Liver (tissue), 3 donors: ENCODE measurements around the gene TPSD1.

ENCODE experiments used
- RAD21 ChIP-seq, 2 donors: IDR thresholded peaks; 2 replicates each; pipeline ENCODE4 v1.6.1; 2016; ENCODE audit warnings: antibody characterized with exemption in 2 of 2, mild to moderate bottlenecking in 2 of 2
- SP1 ChIP-seq: IDR thresholded peaks from 2 replicates; pipeline ENCODE4 v1.6.1; 2018; ENCODE audit warnings: antibody characterized with exemption, mild to moderate bottlenecking
- TF ChIP-seq, protein P1 (sequence below): fragments of 150-350 bp; IDR thresholded peaks from 2 replicates; pipeline ENCODE4 v1.5.1; 2017; ENCODE audit warnings: improper control_type of control experiment, low read depth, low read length; ENCODE audit not compliant: missing input control
- donor health status: healthy.
- donor health status: healthy.

DNA sequence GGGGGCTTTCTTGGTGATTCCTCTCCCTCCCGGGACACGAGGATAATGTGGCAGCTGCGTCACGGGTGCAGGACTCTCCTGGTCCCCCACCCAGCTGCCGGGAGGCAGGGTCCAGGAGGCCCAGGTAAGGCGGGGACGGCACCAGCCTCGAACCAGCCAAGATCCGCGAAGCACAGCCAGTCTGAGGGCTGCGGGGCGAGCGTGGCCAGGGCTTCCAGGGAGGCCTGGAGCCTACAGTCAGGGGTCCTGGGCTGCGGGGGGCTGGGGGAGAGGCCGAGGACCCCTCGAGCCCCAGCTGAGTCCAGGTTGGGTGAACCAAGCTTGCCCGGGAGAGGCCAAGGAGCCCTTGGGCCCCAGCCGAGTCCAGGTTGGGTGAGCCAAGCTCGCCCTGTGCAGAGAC lies 10.0 kb downstream of the TPSD1 start:
- TF ChIP-seq, protein P1, sequence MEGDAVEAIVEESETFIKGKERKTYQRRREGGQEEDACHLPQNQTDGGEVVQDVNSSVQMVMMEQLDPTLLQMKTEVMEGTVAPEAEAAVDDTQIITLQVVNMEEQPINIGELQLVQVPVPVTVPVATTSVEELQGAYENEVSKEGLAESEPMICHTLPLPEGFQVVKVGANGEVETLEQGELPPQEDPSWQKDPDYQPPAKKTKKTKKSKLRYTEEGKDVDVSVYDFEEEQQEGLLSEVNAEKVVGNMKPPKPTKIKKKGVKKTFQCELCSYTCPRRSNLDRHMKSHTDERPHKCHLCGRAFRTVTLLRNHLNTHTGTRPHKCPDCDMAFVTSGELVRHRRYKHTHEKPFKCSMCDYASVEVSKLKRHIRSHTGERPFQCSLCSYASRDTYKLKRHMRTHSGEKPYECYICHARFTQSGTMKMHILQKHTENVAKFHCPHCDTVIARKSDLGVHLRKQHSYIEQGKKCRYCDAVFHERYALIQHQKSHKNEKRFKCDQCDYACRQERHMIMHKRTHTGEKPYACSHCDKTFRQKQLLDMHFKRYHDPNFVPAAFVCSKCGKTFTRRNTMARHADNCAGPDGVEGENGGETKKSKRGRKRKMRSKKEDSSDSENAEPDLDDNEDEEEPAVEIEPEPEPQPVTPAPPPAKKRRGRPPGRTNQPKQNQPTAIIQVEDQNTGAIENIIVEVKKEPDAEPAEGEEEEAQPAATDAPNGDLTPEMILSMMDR = no peak
- TF ChIP-seq SP1 (no peak), RAD21 (IDR thresholded peaks at IDR 0.05) (no peak)
